Gastrocnemius medialis (tissue), 4 donors: Measurements from ENCODE around the gene FAM204A.

Source experiments
- POLR2A ChIP-seq, 2 donors: fragments of 450-650 bp; IDR thresholded peaks; one replicate each; pipeline ENCODE4 v1.6.1; 2017; ENCODE audit warnings: antibody characterized with exemption in 2 of 2, mild to moderate bottlenecking in 2 of 2, moderate library complexity in 2 of 2
- TF ChIP-seq, protein P1 (sequence below), 5 experiments: fragments of 450-650 bp in 3 of 5; fragments of 200-600 bp in 2 of 5; sonication (generic) in 2 of 5; IDR thresholded peaks in 4 of 5; conservative IDR thresholded peaks in 1 of 5; 1 replicate in 4 of 5; 2 replicates in 1 of 5; pipeline ENCODE4 v1.5.1; 2016 to 2019; ENCODE audit warnings: antibody characterized with exemption in 5 of 5, mild to moderate bottlenecking in 3 of 5, moderate library complexity in 3 of 5

DNA sequence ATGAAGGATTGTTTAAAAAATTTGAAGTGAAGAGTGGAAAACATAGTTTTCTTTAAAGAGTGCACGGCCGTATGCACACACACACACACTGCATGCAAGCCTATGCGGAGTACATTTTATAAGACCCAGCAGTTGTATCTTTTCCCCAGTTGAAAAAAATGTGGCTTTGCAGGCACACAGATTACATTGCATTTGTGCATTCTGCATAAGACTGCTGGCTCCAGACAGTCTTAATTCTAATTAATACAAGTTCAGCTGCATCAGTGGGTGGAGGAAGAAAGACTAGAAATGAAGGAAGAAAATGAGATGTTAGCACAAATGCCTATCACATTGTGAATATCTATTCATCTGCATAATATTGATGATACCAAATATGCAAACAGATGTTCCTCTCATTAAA lies 79.6 kb downstream of the FAM204A start:
- TF ChIP-seq, protein P1, sequence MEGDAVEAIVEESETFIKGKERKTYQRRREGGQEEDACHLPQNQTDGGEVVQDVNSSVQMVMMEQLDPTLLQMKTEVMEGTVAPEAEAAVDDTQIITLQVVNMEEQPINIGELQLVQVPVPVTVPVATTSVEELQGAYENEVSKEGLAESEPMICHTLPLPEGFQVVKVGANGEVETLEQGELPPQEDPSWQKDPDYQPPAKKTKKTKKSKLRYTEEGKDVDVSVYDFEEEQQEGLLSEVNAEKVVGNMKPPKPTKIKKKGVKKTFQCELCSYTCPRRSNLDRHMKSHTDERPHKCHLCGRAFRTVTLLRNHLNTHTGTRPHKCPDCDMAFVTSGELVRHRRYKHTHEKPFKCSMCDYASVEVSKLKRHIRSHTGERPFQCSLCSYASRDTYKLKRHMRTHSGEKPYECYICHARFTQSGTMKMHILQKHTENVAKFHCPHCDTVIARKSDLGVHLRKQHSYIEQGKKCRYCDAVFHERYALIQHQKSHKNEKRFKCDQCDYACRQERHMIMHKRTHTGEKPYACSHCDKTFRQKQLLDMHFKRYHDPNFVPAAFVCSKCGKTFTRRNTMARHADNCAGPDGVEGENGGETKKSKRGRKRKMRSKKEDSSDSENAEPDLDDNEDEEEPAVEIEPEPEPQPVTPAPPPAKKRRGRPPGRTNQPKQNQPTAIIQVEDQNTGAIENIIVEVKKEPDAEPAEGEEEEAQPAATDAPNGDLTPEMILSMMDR (IDR thresholded peaks at IDR 0.05 in 4 of 5, conservative IDR thresholded peaks at IDR 0.05 in 1 of 5) = no peak
- no peak for TF ChIP-seq POLR2A (IDR thresholded peaks at IDR 0.05)
